Pancreas (tissue), 10 donors: Measurements from ENCODE around the gene CNPY1. TPM values are rescaled to one million over a fixed set of nuclear protein-coding genes. Genes with fewer than 3 reads are reported as not detected.

Experiments used
- ATAC-seq, 4 donors: fragments of 200-7000 bp; cut with Tn5 transposase; one replicate each; pipeline versions ENCODE4 v1.8.0 to v1.9.1; 2020; ENCODE audit warnings: mild to moderate bottlenecking in 4 of 4, moderate library complexity in 4 of 4
- DNase-seq, 6 donors: peaks; one replicate each; pipeline ENCODE4 v3.0.0-alpha.2; 2020
- FAIRE-seq: peaks from 2 replicates; lab custom pipeline; 2012; peaks lifted over from hg19 to GRCh38; lab: Jason Lieb, UNC
- H3K27ac ChIP-seq, 4 donors: fragments of 200-600 bp; sonication (generic); 1 replicate in 3 of 4; 2 replicates in 1 of 4; pipeline versions ENCODE4 v1.5.0 to v1.8.0; 2020
- H3K27me3 ChIP-seq, 4 donors: fragments of 200-600 bp; one replicate each; pipeline ENCODE4 v1.8.0; 2021
- H3K36me3 ChIP-seq, 3 donors: fragments of 200-600 bp; sonication (generic) in 1 of 3; one replicate each; pipeline versions ENCODE4 v1.5.0 to v1.8.0; 2020 to 2021
- H3K4me1 ChIP-seq, 3 donors: fragments of 200-600 bp; one replicate each; pipeline ENCODE4 v1.8.0; 2021
- H3K4me3 ChIP-seq, 4 donors: fragments of 200-600 bp; sonication (generic) in 2 of 4; one replicate each; pipeline versions ENCODE4 v1.5.0 to v1.8.0; 2020 to 2021
- H3K9me3 ChIP-seq, 4 donors: fragments of 200-600 bp; one replicate each; pipeline ENCODE4 v1.8.0; 2021
- WGBS, 2 donors: extraction: QIAGEN DNeasy Blood & Tissue Kit; methylation state at CpG; one replicate each; pipeline ENCODE4 v1.1.7; 2013; 5-methylcytosine and 5-hydroxymethylcytosine counted together
- intact Hi-C, 3 donors: fragments of 100-400 bp; cut with DNase I; formaldehyde crosslinking; loops; one replicate each; pipeline versions ENCODE4 v1.11.1 to v1.14.2; 2022
- polyA plus RNA-seq, 2 donors: library from polyadenylated mRNA; stranded (reverse); fragments of 200-250 nt; gene quantifications; one replicate each; pipeline ENCODE4 v1.2.3, GENCODE V29; 2013
- total RNA-seq, 6 donors: library from RNA; stranded (reverse); fragmentation: NEBNext Ultra II Directional in 4 of 6; extraction: Animal tissue kit (Norgen Biotek cat#: 25700) in 4 of 6; gene quantifications; one replicate each; pipeline versions ENCODE4 v1.2.1 to v1.2.4, GENCODE V29; 2021 to 2023
- TF ChIP-seq, protein P1 (sequence below), 4 donors: fragments of 200-600 bp; sonication (generic) in 3 of 4; IDR thresholded peaks; one replicate each; pipeline versions ENCODE4 v1.5.0 to v1.8.0; 2021; ENCODE audit warnings: antibody characterized with exemption in 4 of 4
- donor health status: healthy with polysubstance abuse.
- donor health status: DM: no; HTN: no; CAD: no; lungs with moderate emphysema.
- donor health status: DM: no; HTN: no; CAD: no.
- donor health status: control.
- donor health status: control.
- donor health status: Bipolar disorder and iron deficiency.
- donor health status: DM: yes; HTN: yes; CAD: no.
- donor health status: DM: no; HTN: no; CAD: no.
- donor health status: DM: no; HTN: no; CAD: no.
- donor health status: DM: yes; HTN: yes; CAD: no.

CNPY1 gene
- total and polyA plus RNA-seq, 8 donors = not detected

- H3K27ac ChIP-seq = no peak overlapping the region
- FAIRE-seq = no peak
- H3K4me1 ChIP-seq = no peaks in the 10 kb centered on the region
- no peaks in the 10 kb centered on the region for H3K36me3 ChIP-seq
- peaks cover 0 to 9% (median 2%) of the 10 kb centered on the region in 4 donors for H3K27me3 ChIP-seq
- TF ChIP-seq, protein P1, sequence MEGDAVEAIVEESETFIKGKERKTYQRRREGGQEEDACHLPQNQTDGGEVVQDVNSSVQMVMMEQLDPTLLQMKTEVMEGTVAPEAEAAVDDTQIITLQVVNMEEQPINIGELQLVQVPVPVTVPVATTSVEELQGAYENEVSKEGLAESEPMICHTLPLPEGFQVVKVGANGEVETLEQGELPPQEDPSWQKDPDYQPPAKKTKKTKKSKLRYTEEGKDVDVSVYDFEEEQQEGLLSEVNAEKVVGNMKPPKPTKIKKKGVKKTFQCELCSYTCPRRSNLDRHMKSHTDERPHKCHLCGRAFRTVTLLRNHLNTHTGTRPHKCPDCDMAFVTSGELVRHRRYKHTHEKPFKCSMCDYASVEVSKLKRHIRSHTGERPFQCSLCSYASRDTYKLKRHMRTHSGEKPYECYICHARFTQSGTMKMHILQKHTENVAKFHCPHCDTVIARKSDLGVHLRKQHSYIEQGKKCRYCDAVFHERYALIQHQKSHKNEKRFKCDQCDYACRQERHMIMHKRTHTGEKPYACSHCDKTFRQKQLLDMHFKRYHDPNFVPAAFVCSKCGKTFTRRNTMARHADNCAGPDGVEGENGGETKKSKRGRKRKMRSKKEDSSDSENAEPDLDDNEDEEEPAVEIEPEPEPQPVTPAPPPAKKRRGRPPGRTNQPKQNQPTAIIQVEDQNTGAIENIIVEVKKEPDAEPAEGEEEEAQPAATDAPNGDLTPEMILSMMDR (IDR thresholded peaks at IDR 0.05) = no peak
- intact Hi-C loops = no loop called here
- DNase-seq = no peak
- ATAC-seq = no peak
- H3K4me3 ChIP-seq = no peak overlapping the region
- no peaks in the 10 kb centered on the region for H3K9me3 ChIP-seq
- 70 to 78% methylated on average over 9 of the region's 9 CpGs for WGBS, 2 donors
Observed at GRCh38 chr7:155517452-155517851, 28.9 kb downstream of the CNPY1 start.

- H3K36me3 ChIP-seq = no peaks in the 10 kb centered on the region
- no peak overlapping the region for H3K27ac ChIP-seq
- H3K9me3 ChIP-seq = no peaks in the 10 kb centered on the region
- 82 to 94% methylated on average over 12 of the region's 12 CpGs for WGBS, 2 donors
- H3K4me1 ChIP-seq = no peaks in the 10 kb centered on the region
- TF ChIP-seq, protein P1 (IDR thresholded peaks at IDR 0.05) = no peak
- FAIRE-seq = no peak
- H3K4me3 ChIP-seq = no peak overlapping the region
- peaks cover 0 to 9% (median 5%) of the 10 kb centered on the region in 4 donors for H3K27me3 ChIP-seq
- no peak for ATAC-seq
- no peak for DNase-seq
- intact Hi-C loops = no loop called here
Observed at GRCh38 chr7:155516466-155516865, 29.9 kb downstream of the CNPY1 start.

DNA sequence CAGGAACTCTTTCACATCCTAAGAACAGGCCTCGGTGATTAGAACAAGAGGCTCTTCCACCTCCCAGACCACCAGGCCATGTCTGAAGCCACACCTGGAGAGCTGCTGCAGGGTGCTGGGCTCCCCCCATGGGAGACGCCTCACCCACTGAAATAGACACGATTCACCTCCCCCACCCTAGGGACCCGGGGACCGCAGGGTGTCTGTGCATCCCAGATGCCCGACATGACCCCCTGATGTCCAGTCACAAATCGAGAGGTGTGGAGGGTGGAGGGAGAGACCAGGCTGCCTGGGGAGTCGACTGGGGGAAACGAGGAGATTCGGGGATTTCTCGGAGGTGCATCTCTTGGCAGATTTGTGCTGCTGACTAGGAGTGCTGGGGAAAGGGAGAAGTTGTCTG, 31.0 kb downstream of the CNPY1 start:
- Histone ChIP-seq H3K9me3 (no peaks in the 10 kb centered on the region), H3K36me3 (no peaks in the 10 kb centered on the region), H3K4me1 (no peaks in the 10 kb centered on the region), H3K27ac (no peak overlapping the region), H3K27me3 (peaks cover 0 to 14% (median 10%) of the 10 kb centered on the region in 4 donors), H3K4me3 (no peak overlapping the region)
- FAIRE-seq (no peak), ATAC-seq (no peak), DNase-seq (no peak)
- intact Hi-C loops = no loop called here
- 69 to 84% methylated on average over 11 of the region's 11 CpGs for WGBS, 2 donors
- TF ChIP-seq, protein P1 (IDR thresholded peaks at IDR 0.05) = no peak

DNA sequence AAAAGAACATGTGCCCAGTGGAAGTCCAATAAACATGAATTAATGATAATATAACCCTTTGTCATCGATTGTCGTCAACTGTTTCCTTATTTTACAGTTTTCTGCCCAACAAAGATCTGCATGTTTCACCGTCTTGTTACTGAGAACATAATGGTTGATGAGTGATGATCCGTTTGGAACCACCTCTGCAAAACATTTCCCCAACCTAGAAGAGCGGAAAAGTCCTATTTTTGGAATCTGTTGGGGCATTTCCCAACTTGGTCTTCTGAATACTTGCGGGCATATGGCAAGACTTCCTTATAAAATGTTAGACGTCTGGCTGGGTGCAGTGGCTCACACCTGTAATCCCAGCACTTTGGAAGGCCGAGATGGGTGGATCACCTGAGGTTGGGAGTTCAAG, 32.1 kb downstream of the CNPY1 start:
- Histone ChIP-seq H3K27me3 (peaks cover 0 to 18% (median 16%) of the 10 kb centered on the region in 4 donors), H3K27ac (no peak overlapping the region), H3K36me3 (no peaks in the 10 kb centered on the region), H3K4me3 (no peak overlapping the region), H3K9me3 (no peaks in the 10 kb centered on the region), H3K4me1 (no peaks in the 10 kb centered on the region)
- intact Hi-C loops = no loop called here
- no peak for ATAC-seq
- FAIRE-seq = no peak
- no peak for DNase-seq
- 81 to 82% methylated on average over 8 of the region's 8 CpGs for WGBS, 2 donors
- TF ChIP-seq, protein P1 (IDR thresholded peaks at IDR 0.05) = no peak

- 61 to 75% methylated on average over 13 of the region's 13 CpGs for WGBS, 2 donors
- TF ChIP-seq, protein P1 (IDR thresholded peaks at IDR 0.05) = no peak
- no peak for FAIRE-seq
- intact Hi-C loops = no loop called here
- Histone ChIP-seq H3K9me3 (no peaks in the 10 kb centered on the region), H3K27me3 (peaks cover 0 to 24% (median 16%) of the 10 kb centered on the region in 4 donors), H3K4me3 (no peak overlapping the region), H3K4me1 (no peaks in the 10 kb centered on the region), H3K27ac (no peak overlapping the region), H3K36me3 (no peaks in the 10 kb centered on the region)
- ATAC-seq = no peak
- DNase-seq = no peak
Observed at GRCh38 chr7:155513543-155514285, 32.6 kb downstream of the CNPY1 start.
